ENCODE results near the gene CCNI2.

DNA sequence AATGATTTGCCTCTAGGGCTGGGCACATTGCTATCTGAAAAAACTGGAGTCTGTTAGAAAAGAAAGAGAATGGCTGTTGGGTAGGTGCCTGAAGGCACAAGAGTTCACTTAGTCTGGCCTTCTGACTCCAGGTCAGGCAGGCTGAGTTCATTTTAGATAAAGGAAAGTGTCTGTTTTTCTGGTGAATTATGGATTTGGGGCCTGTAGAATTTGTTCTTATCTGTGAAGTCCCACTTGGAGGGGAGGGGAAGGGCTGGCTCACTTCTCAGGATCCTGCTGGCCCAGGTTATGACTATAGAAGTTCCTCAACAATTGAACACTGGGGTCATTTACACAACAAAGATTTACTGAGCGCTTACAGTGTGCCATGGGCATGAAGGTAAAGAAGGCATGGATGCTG lies 41.3 kb downstream of the CCNI2 start:
- TF ChIP-seq, protein P1, sequence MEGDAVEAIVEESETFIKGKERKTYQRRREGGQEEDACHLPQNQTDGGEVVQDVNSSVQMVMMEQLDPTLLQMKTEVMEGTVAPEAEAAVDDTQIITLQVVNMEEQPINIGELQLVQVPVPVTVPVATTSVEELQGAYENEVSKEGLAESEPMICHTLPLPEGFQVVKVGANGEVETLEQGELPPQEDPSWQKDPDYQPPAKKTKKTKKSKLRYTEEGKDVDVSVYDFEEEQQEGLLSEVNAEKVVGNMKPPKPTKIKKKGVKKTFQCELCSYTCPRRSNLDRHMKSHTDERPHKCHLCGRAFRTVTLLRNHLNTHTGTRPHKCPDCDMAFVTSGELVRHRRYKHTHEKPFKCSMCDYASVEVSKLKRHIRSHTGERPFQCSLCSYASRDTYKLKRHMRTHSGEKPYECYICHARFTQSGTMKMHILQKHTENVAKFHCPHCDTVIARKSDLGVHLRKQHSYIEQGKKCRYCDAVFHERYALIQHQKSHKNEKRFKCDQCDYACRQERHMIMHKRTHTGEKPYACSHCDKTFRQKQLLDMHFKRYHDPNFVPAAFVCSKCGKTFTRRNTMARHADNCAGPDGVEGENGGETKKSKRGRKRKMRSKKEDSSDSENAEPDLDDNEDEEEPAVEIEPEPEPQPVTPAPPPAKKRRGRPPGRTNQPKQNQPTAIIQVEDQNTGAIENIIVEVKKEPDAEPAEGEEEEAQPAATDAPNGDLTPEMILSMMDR (IDR thresholded peaks at IDR 0.05), result no peak
- no peak for TF ChIP-seq POLR2AphosphoS5 (IDR thresholded peaks at IDR 0.05)

Data from stomach (tissue), 4 donors.